HFF-Myc (cell line): ENCODE data around the gene RNF112.

Experiments used
- DNase-seq: peaks from one replicate; pipeline ENCODE4 v3.0.0-alpha.2; 2011; ENCODE audit warnings: low read depth; ENCODE audit errors: extremely low read depth
- H3K4me3 ChIP-seq: replicated peaks from 2 replicates; pipeline ENCODE4 v1.5.1; 2011; ENCODE audit warnings: low read depth, mild to moderate bottlenecking, control low read depth, low read length
- CTCF ChIP-seq: IDR thresholded peaks from 2 replicates; pipeline ENCODE4 v1.5.1; 2012; ENCODE audit warnings: mild to moderate bottlenecking, low read depth, low read length, control low read depth; ENCODE audit errors: missing control alignments

RNF112 gene

GRCh38 chr17:19418251-19418992, 7.4 kb downstream of the RNF112 start:
- no peak for DNase-seq
- no peak for TF ChIP-seq CTCF
- H3K4me3 ChIP-seq: no peak overlapping the region

- no peak for DNase-seq
- no peak for TF ChIP-seq CTCF
- no peak overlapping the region for H3K4me3 ChIP-seq
These were observed 10.2 kb downstream of the RNF112 start for GRCh38 chr17:19421219-19421618.

- DNase-seq: no peak
- TF ChIP-seq CTCF: no peak
- no peak overlapping the region for H3K4me3 ChIP-seq
These were observed 10.9 kb downstream of the RNF112 start for GRCh38 chr17:19421926-19422325.

GRCh38 chr17:19424934-19425868, 14.2 kb downstream of the RNF112 start:
- no peak for TF ChIP-seq CTCF
- DNase-seq: no peak
- H3K4me3 ChIP-seq: no peak overlapping the region

- no peak for TF ChIP-seq CTCF
- DNase-seq: no peak
- H3K4me3 ChIP-seq: no peak overlapping the region
These were observed 15.6 kb downstream of the RNF112 start for GRCh38 chr17:19426631-19427030.

- no peak overlapping the region for H3K4me3 ChIP-seq
- no peak for TF ChIP-seq CTCF
- no peak for DNase-seq
These were observed 20.7 kb downstream of the RNF112 start for GRCh38 chr17:19431691-19432090.
